ENCODE data around the gene SLC66A3. TPM values are rescaled to one million over a fixed set of nuclear protein-coding genes. Genes with fewer than 3 reads are reported as not detected.

SLC66A3 gene
- total RNA-seq: 26.6 TPM

DNA sequence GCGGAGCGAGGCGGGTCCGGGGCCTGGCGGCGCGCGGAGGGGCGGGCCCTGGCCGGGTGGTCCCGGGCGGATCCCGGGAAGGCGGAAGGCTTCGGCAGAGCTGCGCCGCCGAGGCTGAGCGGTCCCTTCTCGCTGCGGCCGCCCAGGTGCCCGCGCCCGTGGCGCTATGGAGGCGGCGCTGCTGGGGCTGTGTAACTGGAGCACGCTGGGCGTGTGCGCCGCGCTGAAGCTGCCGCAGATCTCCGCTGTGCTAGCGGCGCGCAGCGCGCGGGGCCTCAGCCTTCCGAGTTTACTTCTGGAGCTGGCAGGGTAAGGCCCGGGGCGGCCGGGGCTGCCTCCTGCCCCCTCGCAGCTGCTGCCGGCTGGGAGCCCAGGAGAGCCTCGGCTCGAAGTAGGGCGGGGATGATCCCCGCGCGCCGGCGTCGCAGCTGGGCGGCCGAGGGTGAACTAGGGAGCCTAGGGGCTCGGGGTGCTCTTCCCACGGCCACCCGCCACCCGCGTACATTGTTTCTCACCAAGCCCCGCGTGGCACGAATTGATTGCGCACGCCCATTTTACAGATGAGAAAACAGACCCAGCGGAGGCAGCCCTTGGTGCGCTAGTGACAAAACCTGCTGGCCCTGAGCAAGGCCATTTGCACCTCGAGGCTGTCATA, at the start of gene SLC66A3:
Gene SLC66A3 (plus strand): TSS at position 87 of the 655 bp plus-strand sequence. CDS start 80 bp downstream, at position 167.
- DNase-seq (ENCODE audit: low spot score): no peak

DNA sequence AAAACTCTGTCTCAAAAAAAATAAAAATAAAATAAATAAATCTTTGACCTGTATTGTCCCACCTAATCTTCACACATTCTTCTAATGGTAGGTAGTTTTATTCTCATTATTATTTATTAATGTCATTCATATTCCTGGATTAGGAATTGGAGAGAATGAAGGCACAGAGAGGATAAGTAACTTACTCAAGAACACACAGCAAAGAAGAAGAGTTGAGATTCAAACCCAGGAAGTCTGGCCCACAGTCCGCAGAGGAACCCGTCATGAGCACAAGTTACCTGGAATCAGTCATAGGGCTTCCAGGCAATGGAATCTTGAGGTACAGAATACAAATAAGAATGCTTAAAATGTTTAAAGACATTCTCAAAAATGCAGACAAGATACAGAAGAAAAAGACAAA, 46.3 kb upstream of the SLC66A3 start:
- no peak for DNase-seq (ENCODE audit: low spot score)

- no peak for DNase-seq (ENCODE audit: low spot score)
Measured at GRCh38 chr2:11112870-11113428, 42.3 kb upstream of the SLC66A3 start.

DNA sequence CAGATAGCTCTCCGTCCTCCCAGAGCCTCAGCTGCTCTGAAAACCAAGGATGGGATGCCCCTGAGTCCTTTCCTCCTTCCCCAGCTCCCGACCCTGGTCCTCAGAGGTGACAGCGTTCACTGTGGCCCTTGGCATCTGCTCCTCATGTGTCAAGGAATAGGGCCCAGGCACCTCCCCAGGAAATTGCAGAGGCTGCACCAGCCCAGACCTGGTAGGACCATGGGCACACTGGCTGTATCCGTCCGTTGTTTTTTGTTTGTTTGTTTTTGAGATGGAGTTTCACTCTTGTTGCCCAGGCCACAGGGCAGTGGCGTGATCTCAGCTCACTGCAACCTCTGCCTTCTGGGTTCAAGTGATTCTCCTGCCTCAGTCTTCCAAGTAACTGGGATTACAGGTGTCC, 37.5 kb upstream of the SLC66A3 start:
- DNase-seq (ENCODE audit: low spot score): no peak

- no peak for DNase-seq (ENCODE audit: low spot score)
Measured at GRCh38 chr2:11118761-11119160, 36.5 kb upstream of the SLC66A3 start.

GRCh38 chr2:11121099-11121822, 34.0 kb upstream of the SLC66A3 start:
- DNase-seq (ENCODE audit: low spot score): no peak

DNA sequence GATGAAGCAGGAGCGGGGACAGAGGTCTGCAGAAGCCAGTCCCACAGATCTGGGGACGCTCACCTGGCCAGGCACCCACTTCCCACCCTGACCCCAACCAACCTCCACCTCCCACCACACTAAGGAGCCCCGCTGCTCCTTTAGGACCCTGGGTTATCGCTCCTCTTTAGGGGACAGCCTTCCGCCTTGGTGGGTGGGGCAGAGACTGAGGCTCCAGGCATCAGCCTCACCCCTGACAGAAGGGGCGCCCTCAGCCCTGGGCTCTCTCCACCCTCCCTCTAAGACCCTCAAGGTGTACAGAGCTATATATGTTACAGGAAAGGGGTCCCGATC, 33.5 kb upstream of the SLC66A3 start:
- no peak for DNase-seq (ENCODE audit: low spot score)

GRCh38 chr2:11122380-11122779, 32.9 kb upstream of the SLC66A3 start:
- DNase-seq (ENCODE audit: low spot score): no peak

- no peak for DNase-seq (ENCODE audit: low spot score)
Measured at GRCh38 chr2:11123001-11123809, 32.1 kb upstream of the SLC66A3 start.

GRCh38 chr2:11123856-11124759, 31.2 kb upstream of the SLC66A3 start:
- peak; percentile 71 for DNase-seq (ENCODE audit: low spot score)

DNA sequence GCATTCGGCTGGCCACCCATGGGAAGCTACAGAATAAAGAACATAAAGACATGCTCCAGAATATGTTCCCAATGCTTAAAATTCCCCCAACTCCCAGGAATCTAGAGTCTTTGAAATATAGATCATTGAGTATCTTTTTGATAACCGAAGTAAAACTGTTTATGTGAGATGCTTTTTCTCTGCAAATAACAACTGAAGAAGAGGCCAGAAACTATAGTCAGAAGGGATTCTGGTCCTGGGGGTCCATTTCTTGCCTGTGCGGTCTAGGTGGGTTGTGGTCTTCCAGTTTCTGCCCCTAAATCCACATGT, 30.6 kb upstream of the SLC66A3 start:
- no peak for DNase-seq (ENCODE audit: low spot score)

- no peak for DNase-seq (ENCODE audit: low spot score)
Measured at GRCh38 chr2:11127761-11128160, 27.5 kb upstream of the SLC66A3 start.

- DNase-seq (ENCODE audit: low spot score): no peak
Measured at GRCh38 chr2:11128243-11128951, 26.9 kb upstream of the SLC66A3 start.

DNA sequence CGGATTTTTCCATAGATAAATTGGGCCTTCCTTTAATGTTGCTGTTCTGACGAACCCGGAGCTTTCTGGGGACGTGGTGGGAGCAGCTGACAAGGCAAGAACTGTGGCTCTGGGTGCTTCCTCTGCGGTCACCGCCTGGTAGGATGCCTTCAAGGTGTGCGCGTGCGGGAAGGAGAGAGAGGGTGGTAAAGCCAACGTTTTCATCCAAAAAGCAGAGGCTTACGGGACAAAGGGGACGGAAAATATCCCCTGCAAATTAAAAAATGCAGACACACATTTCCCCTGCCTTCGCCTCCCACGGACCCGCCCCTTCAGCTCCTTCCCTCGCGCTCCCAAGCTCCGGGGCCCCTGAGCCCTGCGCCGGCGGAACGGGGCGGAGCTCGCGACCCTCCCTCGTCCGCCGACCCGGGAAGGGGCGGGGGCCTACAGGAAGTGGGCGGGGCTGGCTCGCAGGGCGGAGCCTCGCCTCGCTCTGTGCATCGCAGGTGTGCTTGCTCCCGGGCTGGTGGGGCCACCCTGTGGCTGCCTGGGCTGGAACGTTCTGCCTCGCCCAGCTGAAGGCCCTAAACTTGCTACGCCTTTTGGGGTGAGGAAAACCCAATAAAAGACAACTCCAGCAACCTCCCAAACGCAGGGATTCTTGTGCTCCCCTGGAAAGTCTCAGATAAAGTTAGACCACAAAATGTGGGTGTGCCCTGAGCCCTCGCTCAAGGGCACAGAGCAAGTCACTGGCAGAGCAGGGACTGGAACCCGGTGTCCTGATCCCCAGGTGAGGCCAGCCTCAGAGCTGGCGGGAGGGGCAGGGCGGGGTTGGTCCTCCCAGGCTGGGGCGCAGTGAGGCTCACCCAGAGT, 25.4 kb upstream of the SLC66A3 start:
- peak; percentile 68 for DNase-seq (ENCODE audit: low spot score)

DNA sequence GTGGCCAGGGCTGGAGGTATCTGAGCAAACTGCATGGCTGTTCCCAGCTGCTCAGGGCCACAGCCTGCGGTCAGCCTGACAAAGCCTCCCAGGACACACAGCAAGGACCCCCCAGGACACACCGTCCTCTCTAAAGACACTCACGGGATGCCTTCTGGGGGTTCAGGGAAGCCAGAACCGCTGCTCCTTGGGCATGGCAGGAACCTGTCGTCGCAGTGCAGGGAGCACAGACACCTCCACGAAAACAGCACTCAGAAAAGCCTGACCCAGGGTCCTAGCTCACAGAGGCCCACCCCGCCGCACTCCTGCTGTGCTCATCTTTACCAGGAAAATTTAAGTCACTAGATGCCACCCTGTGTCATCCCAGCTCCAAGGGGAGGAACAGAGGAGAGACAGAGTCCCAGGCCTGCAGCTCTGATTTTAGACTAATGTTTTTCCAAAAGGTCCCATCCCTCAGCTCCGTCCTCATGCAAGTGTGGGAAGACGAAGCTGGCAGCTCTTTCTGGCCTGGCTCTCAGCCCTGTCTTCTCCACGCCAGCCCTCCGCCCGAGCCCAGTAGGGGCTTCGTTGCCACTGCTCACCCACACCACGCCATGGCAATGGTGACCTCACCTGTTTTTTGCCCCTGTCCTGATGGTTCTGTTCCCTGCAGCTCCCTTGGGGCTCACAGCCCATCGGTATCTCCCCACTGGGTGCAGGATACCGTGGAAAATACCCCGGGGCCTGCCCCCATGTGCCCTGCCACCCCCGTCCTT, 23.9 kb upstream of the SLC66A3 start:
- no peak for DNase-seq (ENCODE audit: low spot score)

GRCh38 chr2:11132036-11132671, 23.1 kb upstream of the SLC66A3 start:
- DNase-seq (ENCODE audit: low spot score): no peak

- DNase-seq (ENCODE audit: low spot score): no peak
Measured at GRCh38 chr2:11133238-11133935, 21.9 kb upstream of the SLC66A3 start.

DNA sequence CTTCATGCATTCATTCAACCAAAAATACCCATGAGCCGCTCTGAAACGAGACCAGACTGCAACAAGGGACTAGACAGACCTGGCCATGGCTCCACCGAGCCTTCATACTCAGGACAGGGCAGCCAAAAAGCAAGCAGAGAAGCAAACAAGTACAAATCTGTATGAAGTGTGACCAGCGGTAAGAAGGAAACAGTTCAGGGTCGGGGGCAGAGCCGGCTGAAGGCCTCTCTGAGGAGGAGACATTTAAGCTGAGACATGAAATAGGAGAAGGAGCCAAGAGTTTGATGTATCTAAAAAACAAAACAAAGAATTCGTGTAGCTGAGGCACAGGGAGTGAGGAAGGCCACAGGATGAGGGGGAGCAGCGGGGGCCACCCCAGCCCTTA, 21.3 kb upstream of the SLC66A3 start:
- no peak for DNase-seq (ENCODE audit: low spot score)
